Astrocyte (in vitro differentiated cells and primary cell): ENCODE results near the gene PCCB. TPM values are rescaled to one million over a fixed set of nuclear protein-coding genes. Genes with fewer than 3 reads are reported as not detected.

Experiments used
- DNase-seq: peaks from one replicate; pipeline ENCODE4 v3.0.0-alpha.2; 2010; ENCODE audit warnings: low read depth
- FAIRE-seq: peaks from 2 replicates; lab custom pipeline; 2011; peaks lifted over from hg19 to GRCh38; lab: Jason Lieb, UNC
- H2AFZ ChIP-seq: 2 replicates; pipeline ENCODE4 v1.6.0; 2012; ENCODE audit warnings: low read depth, low read length, inconsistent platforms
- H3K27ac ChIP-seq: 2 replicates; pipeline ENCODE4 v1.5.1; 2011; ENCODE audit warnings: low read depth, low read length, inconsistent platforms
- H3K27me3 ChIP-seq: 2 replicates; pipeline ENCODE4 v1.6.0; 2011; ENCODE audit warnings: low read length, inconsistent platforms; ENCODE audit not compliant: insufficient read depth
- H3K36me3 ChIP-seq: 2 replicates; pipeline ENCODE4 v1.5.1; 2011; ENCODE audit warnings: low read length, inconsistent platforms; ENCODE audit not compliant: insufficient read depth
- H3K4me1 ChIP-seq: 2 replicates; pipeline ENCODE4 v1.5.1; 2011; ENCODE audit warnings: low read length, inconsistent platforms; ENCODE audit not compliant: insufficient read depth
- H3K4me2 ChIP-seq: 2 replicates; pipeline ENCODE4 v1.6.0; 2012; ENCODE audit warnings: low read length, inconsistent platforms
- H3K4me3 ChIP-seq: 2 replicates; pipeline ENCODE4 v1.5.1; 2011; ENCODE audit warnings: low read depth, mild to moderate bottlenecking, low read length, inconsistent platforms; ENCODE audit not compliant: insufficient read depth
- H3K79me2 ChIP-seq: 2 replicates; pipeline ENCODE4 v1.6.0; 2012; ENCODE audit warnings: mild to moderate bottlenecking, low read length, inconsistent platforms; ENCODE audit not compliant: insufficient read depth
- H3K9ac ChIP-seq: 2 replicates; pipeline ENCODE4 v1.6.0; 2012; ENCODE audit warnings: mild to moderate bottlenecking, low read length, inconsistent platforms
- H3K9me3 ChIP-seq: 2 replicates; pipeline ENCODE4 v1.5.1; 2012; ENCODE audit warnings: low read depth, mild to moderate bottlenecking, low read length, inconsistent platforms; ENCODE audit not compliant: insufficient read depth
- H4K20me1 ChIP-seq: 2 replicates; pipeline ENCODE4 v1.6.0; 2012; ENCODE audit warnings: low read length, inconsistent platforms; ENCODE audit not compliant: insufficient read depth
- H3K27ac Mint-ChIP-seq: one replicate; pipeline ENCODE4 v1.8.0; 2021; ENCODE audit warnings: mild to moderate bottlenecking, mixed read lengths; ENCODE audit not compliant: unreplicated experiment
- H3K27me3 Mint-ChIP-seq: one replicate; pipeline ENCODE4 v1.8.0; 2021; ENCODE audit warnings: low read depth, mixed read lengths; ENCODE audit not compliant: unreplicated experiment
- H3K36me3 Mint-ChIP-seq: one replicate; pipeline ENCODE4 v1.8.0; 2021; ENCODE audit warnings: low read depth, mixed read lengths; ENCODE audit not compliant: unreplicated experiment
- H3K4me1 Mint-ChIP-seq: one replicate; pipeline ENCODE4 v1.8.0; 2021; ENCODE audit warnings: low read depth, mixed read lengths; ENCODE audit not compliant: unreplicated experiment
- H3K4me3 Mint-ChIP-seq: one replicate; pipeline ENCODE4 v1.8.0; 2021; ENCODE audit warnings: mild to moderate bottlenecking, moderate library complexity, mixed read lengths; ENCODE audit not compliant: unreplicated experiment
- H3K9me3 Mint-ChIP-seq: one replicate; pipeline ENCODE4 v1.8.0; 2021; ENCODE audit warnings: mild to moderate bottlenecking, mixed read lengths; ENCODE audit not compliant: unreplicated experiment
- EZH2 ChIP-seq: IDR thresholded peaks from 2 replicates; pipeline ENCODE4 v1.6.1; 2012; ENCODE audit warnings: mild to moderate bottlenecking, low read length, inconsistent platforms; ENCODE audit not compliant: insufficient read depth
- total RNA-seq: library from RNA; stranded (reverse); gene quantifications from 2 replicates; pipeline ENCODE4 v1.2.1, GENCODE V29; 2021
- TF ChIP-seq, protein P1 (sequence below): IDR thresholded peaks from 2 replicates; pipeline ENCODE4 v1.5.1; 2011; ENCODE audit warnings: low read depth, mild to moderate bottlenecking, inconsistent platforms, low read length, moderate library complexity; ENCODE audit not compliant: insufficient read depth

The PCCB gene
- total RNA-seq, 1 donor from 2014 or later, result 41.3 TPM

DNA sequence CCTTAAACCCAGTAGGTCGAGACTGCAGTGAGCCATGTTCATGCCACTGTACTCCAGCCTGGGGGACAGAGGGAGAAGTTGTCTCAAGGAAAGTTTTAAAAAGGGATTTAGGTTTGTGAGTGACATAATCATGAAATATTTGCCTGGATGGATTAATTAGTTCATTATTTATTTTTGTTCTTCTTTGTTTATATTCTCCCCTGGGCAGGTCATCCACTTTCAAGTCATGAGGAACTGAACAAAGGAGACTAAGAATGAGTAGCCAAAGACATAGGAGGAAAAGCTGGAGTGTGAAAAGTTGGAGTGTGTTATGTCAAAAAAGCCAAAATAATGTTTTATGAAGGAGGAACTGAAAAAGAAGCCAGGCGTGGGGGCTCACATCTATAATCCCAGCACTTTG is 17.7 kb upstream of the PCCB start:
- H3K27ac ChIP-seq, result no peak overlapping the region
- Mint-ChIP-seq H3K27ac (no peak overlapping the region), H3K4me3 (no peak overlapping the region), H3K36me3 (peaks cover 2% of the 10 kb centered on the region), H3K4me1 (no peaks in the 10 kb centered on the region), H3K27me3 (no peaks in the 10 kb centered on the region), H3K9me3 (no peaks in the 10 kb centered on the region)
- H3K9me3 ChIP-seq, result no peaks in the 10 kb centered on the region
- no peak overlapping the region for H3K9ac ChIP-seq
- TF ChIP-seq, protein P1, sequence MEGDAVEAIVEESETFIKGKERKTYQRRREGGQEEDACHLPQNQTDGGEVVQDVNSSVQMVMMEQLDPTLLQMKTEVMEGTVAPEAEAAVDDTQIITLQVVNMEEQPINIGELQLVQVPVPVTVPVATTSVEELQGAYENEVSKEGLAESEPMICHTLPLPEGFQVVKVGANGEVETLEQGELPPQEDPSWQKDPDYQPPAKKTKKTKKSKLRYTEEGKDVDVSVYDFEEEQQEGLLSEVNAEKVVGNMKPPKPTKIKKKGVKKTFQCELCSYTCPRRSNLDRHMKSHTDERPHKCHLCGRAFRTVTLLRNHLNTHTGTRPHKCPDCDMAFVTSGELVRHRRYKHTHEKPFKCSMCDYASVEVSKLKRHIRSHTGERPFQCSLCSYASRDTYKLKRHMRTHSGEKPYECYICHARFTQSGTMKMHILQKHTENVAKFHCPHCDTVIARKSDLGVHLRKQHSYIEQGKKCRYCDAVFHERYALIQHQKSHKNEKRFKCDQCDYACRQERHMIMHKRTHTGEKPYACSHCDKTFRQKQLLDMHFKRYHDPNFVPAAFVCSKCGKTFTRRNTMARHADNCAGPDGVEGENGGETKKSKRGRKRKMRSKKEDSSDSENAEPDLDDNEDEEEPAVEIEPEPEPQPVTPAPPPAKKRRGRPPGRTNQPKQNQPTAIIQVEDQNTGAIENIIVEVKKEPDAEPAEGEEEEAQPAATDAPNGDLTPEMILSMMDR, result no peak
- no peak for TF ChIP-seq EZH2
- H2AFZ ChIP-seq, result no peak overlapping the region
- H3K4me3 ChIP-seq, result no peak overlapping the region
- H3K36me3 ChIP-seq, result no peaks in the 10 kb centered on the region
- FAIRE-seq (no peak), DNase-seq (no peak)
- no peaks in the 10 kb centered on the region for H3K79me2 ChIP-seq
- peaks cover 2% of the 10 kb centered on the region for H3K27me3 ChIP-seq
- no peak overlapping the region for H3K4me2 ChIP-seq
- no peaks in the 10 kb centered on the region for H4K20me1 ChIP-seq
- H3K4me1 ChIP-seq, result no peaks in the 10 kb centered on the region

DNA sequence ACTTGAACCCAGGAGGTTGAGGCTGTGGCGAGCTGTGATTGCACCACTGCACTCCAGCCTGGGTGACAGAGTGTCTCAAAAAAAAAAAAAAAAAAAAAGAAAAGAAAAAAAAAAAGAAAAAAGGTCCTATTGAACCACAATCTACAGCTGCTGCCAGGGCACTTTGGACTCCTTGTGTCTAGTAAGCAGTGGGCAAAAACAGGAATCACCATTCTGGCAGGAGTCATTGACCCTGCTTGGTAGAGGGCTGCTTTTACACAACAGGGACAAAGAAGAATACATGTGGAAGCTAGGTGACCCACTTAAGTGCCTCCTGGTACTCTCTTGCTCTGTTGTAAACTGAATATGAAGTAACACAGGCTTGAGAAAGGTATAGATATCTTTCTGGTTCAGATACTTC is 14.6 kb upstream of the PCCB start:
- FAIRE-seq, result no peak
- no peak for TF ChIP-seq EZH2
- TF ChIP-seq, protein P1, result no peak
- no peaks in the 10 kb centered on the region for H4K20me1 ChIP-seq
- no peak overlapping the region for H2AFZ ChIP-seq
- Mint-ChIP-seq H3K36me3 (peaks cover 2% of the 10 kb centered on the region), H3K27me3 (no peaks in the 10 kb centered on the region), H3K4me3 (no peak overlapping the region), H3K27ac (no peak overlapping the region), H3K4me1 (no peaks in the 10 kb centered on the region), H3K9me3 (no peaks in the 10 kb centered on the region)
- peaks cover 4% of the 10 kb centered on the region for H3K27me3 ChIP-seq
- no peak for DNase-seq
- H3K27ac ChIP-seq, result no peak overlapping the region
- H3K36me3 ChIP-seq, result no peaks in the 10 kb centered on the region
- no peak overlapping the region for H3K4me2 ChIP-seq
- no peaks in the 10 kb centered on the region for H3K79me2 ChIP-seq
- H3K9ac ChIP-seq, result no peak overlapping the region
- no peak overlapping the region for H3K4me3 ChIP-seq
- H3K9me3 ChIP-seq, result no peaks in the 10 kb centered on the region
- no peaks in the 10 kb centered on the region for H3K4me1 ChIP-seq

DNA sequence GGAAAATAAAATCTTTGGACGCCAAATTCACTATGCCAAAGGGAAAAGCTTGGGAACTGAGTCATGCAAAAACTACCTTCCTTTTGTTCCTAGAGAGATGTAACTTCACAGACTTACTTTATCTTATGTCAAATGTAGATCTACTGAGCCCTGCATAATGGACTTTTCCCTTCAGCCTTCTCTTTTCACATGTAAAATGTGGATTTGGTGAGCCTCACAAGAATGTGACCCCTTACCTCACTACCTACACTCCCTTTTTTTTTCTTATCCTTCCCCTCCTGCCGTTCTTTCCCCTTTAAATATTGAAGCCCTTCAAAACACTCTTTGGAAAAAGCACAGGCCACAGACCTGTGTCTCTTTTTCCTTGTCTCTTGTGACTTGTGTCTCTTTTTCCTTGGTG is 14.0 kb upstream of the PCCB start:
- Histone ChIP-seq H4K20me1 (no peaks in the 10 kb centered on the region), H3K4me3 (no peak overlapping the region), H3K9ac (no peak overlapping the region), H2AFZ (no peak overlapping the region), H3K27me3 (peaks cover 7% of the 10 kb centered on the region), H3K79me2 (no peaks in the 10 kb centered on the region), H3K4me1 (no peaks in the 10 kb centered on the region), H3K9me3 (no peaks in the 10 kb centered on the region), H3K27ac (no peak overlapping the region), H3K4me2 (no peak overlapping the region), H3K36me3 (no peaks in the 10 kb centered on the region)
- Mint-ChIP-seq H3K4me3 (no peak overlapping the region), H3K36me3 (peaks cover 2% of the 10 kb centered on the region), H3K9me3 (no peaks in the 10 kb centered on the region), H3K27me3 (no peaks in the 10 kb centered on the region), H3K4me1 (no peaks in the 10 kb centered on the region), H3K27ac (no peak overlapping the region)
- FAIRE-seq, result no peak
- TF ChIP-seq EZH2, result no peak
- TF ChIP-seq, protein P1, result no peak
- DNase-seq, result no peak
